H1 (cell line): ENCODE results near the gene FMNL1. TPM values are rescaled to one million over a fixed set of nuclear protein-coding genes. Genes with fewer than 3 reads are reported as not detected.

Experiments
- CTCF ChIA-PET: fragments of 300-600 bp; sonication (Branson Sonifier 250); formaldehyde crosslinking; loops from one replicate; lab custom pipeline; 2021; ENCODE audit not compliant: partially characterized antibody; lab: Charles Lee
- POLR2A ChIA-PET: fragments of 300-600 bp; sonication (Branson Sonifier 250); formaldehyde crosslinking; loops from one replicate; lab custom pipeline; 2021; ENCODE audit warnings: inconsistent platforms; ENCODE audit not compliant: partially characterized antibody; lab: Charles Lee
- DNase-seq, 2 experiments: peaks; one replicate each; pipeline versions ENCODE4 v3.0.0 to v3.0.0-alpha.2; 2010 to 2022; ENCODE audit warnings: low spot score in 2 of 2, low read depth in 1 of 2, mixed read lengths in 1 of 2
- FAIRE-seq: peaks from 2 replicates; lab custom pipeline; 2011; peaks lifted over from hg19 to GRCh38; lab: Jason Lieb, UNC
- H2AFZ ChIP-seq: 2 replicates; pipeline ENCODE4 v1.8.1; 2012; ENCODE audit warnings: low read length, inconsistent platforms
- H2AK5ac ChIP-seq: 2 replicates; pipeline ENCODE4 v1.6.1; 2013; ENCODE audit warnings: low read depth, low read length
- H2BK120ac ChIP-seq: replicated peaks from 2 replicates; pipeline ENCODE3; 2013; ENCODE audit warnings: low read depth, low read length, inconsistent platforms
- H2BK12ac ChIP-seq: 2 replicates; pipeline ENCODE4 v1.6.1; 2013; ENCODE audit warnings: low read depth, low read length
- H2BK15ac ChIP-seq: 2 replicates; pipeline ENCODE4 v1.6.1; 2013; ENCODE audit warnings: low read length
- H2BK20ac ChIP-seq: 2 replicates; pipeline ENCODE4 v1.6.1; 2013; ENCODE audit warnings: low read length
- H2BK5ac ChIP-seq: 2 replicates; pipeline ENCODE4 v1.6.1; 2013; ENCODE audit warnings: low read depth, low read length
- H3K14ac ChIP-seq: 2 replicates; pipeline ENCODE4 v1.6.1; 2013; ENCODE audit warnings: inconsistent platforms; ENCODE audit not compliant: insufficient read length
- H3K18ac ChIP-seq: 2 replicates; pipeline ENCODE4 v1.6.1; 2013; ENCODE audit warnings: low read length; ENCODE audit errors: extremely low read depth
- H3K23ac ChIP-seq: 2 replicates; pipeline ENCODE4 v1.6.1; 2013; ENCODE audit warnings: inconsistent platforms; ENCODE audit not compliant: insufficient read length
- H3K23me2 ChIP-seq: 2 replicates; pipeline ENCODE4 v1.6.1; 2013; ENCODE audit warnings: low read depth, low read length
- H3K27ac ChIP-seq: 2 replicates; pipeline ENCODE4 v1.6.1; 2011; ENCODE audit warnings: low read depth, low read length, inconsistent platforms
- H3K27me3 ChIP-seq, 4 experiments: replicated peaks in 1 of 4; 1 replicate in 1 of 4; 2 replicates in 3 of 4; pipeline versions ENCODE4 v1.6.1 to v1.8.1; 2011 to 2013; ENCODE audit warnings: low read length in 3 of 4, mild to moderate bottlenecking in 3 of 4, inconsistent platforms in 2 of 4, mixed read lengths in 2 of 4, moderate library complexity in 1 of 4; ENCODE audit not compliant: control insufficient read depth in 3 of 4, insufficient read depth in 3 of 4; ENCODE audit errors: extremely low read depth in 1 of 4
- H3K36me3 ChIP-seq, 4 experiments: 2 replicates each; pipeline versions ENCODE4 v1.6.1 to v1.8.1; 2011 to 2013; ENCODE audit warnings: mild to moderate bottlenecking in 4 of 4, low read length in 3 of 4, moderate library complexity in 2 of 4, control low read depth in 1 of 4, inconsistent platforms in 1 of 4; ENCODE audit not compliant: insufficient read depth in 4 of 4, control insufficient read depth in 2 of 4
- H3K4ac ChIP-seq: replicated peaks from 2 replicates; pipeline ENCODE3; 2013; ENCODE audit warnings: low read length, low read depth, mixed read lengths, inconsistent platforms; ENCODE audit not compliant: insufficient read length
- H3K4me1 ChIP-seq, 4 experiments: replicated peaks in 1 of 4; 1 replicate in 1 of 4; 2 replicates in 3 of 4; pipeline versions ENCODE4 v1.6.1 to v1.8.1; 2011 to 2013; ENCODE audit warnings: low read length in 3 of 4, inconsistent platforms in 2 of 4, mixed read lengths in 1 of 4; ENCODE audit not compliant: insufficient read depth in 4 of 4, control insufficient read depth in 3 of 4
- H3K4me2 ChIP-seq, 2 experiments: 2 replicates each; pipeline versions ENCODE4 v1.6.1 to v1.8.1; 2011 to 2013; ENCODE audit warnings: low read depth in 2 of 2, low read length in 2 of 2, control low read depth in 1 of 2, inconsistent platforms in 1 of 2, mild to moderate bottlenecking in 1 of 2; ENCODE audit not compliant: insufficient read depth in 1 of 2
- H3K4me3 ChIP-seq, 4 experiments: fragments of 200-600, 300-600 bp in 1 of 4; sonication (generic), shearing (Covaris generic), sonication (Bioruptor Twin) in 1 of 4; 2 replicates each; pipeline versions ENCODE4 v1.5.1 to v1.8.1; 2011 to 2016; ENCODE audit warnings: low read length in 4 of 4, low read depth in 3 of 4, control low read depth in 2 of 4, inconsistent platforms in 2 of 4, mild to moderate bottlenecking in 2 of 4, mixed read lengths in 1 of 4, moderate library complexity in 1 of 4; ENCODE audit not compliant: insufficient read depth in 2 of 4; ENCODE audit errors: extremely low read depth in 1 of 4
- H3K56ac ChIP-seq: replicated peaks from 2 replicates; pipeline ENCODE3; 2013; ENCODE audit warnings: low read depth, mild to moderate bottlenecking, mixed read lengths, low read length, inconsistent platforms; ENCODE audit not compliant: insufficient read length
- H3K79me1 ChIP-seq: 2 replicates; pipeline ENCODE4 v1.6.1; 2013; ENCODE audit warnings: low read depth, low read length, control low read depth
- H3K79me2 ChIP-seq, 2 experiments: 2 replicates each; pipeline versions ENCODE4 v1.6.1 to v1.8.1; 2012 to 2013; ENCODE audit warnings: low read length in 2 of 2, mild to moderate bottlenecking in 2 of 2, inconsistent platforms in 1 of 2; ENCODE audit not compliant: insufficient read depth in 2 of 2, control insufficient read depth in 1 of 2
- H3K9ac ChIP-seq, 4 experiments: replicated peaks in 1 of 4; 1 replicate in 1 of 4; 2 replicates in 3 of 4; pipeline versions ENCODE4 v1.6.1 to v1.8.1; 2011 to 2013; ENCODE audit warnings: low read depth in 3 of 4, low read length in 3 of 4, control low read depth in 2 of 4, mild to moderate bottlenecking in 2 of 4, moderate library complexity in 2 of 4, inconsistent platforms in 1 of 4; ENCODE audit errors: extremely low read depth in 1 of 4
- H3K9me3 ChIP-seq, 2 experiments: 2 replicates each; pipeline versions ENCODE4 v1.6.1 to v1.8.1; 2012 to 2013; ENCODE audit warnings: mild to moderate bottlenecking in 2 of 2, moderate library complexity in 2 of 2, control low read depth in 1 of 2, inconsistent platforms in 1 of 2, low read depth in 1 of 2, low read length in 1 of 2, mixed read lengths in 1 of 2; ENCODE audit not compliant: insufficient read depth in 2 of 2
- H4K20me1 ChIP-seq, 2 experiments: replicated peaks in 1 of 2; 2 replicates each; pipeline versions ENCODE3 to v1.8.1; 2011 to 2013; ENCODE audit warnings: inconsistent platforms in 2 of 2, low read length in 2 of 2, mild to moderate bottlenecking in 1 of 2; ENCODE audit not compliant: insufficient read depth in 2 of 2, control insufficient read depth in 1 of 2
- H4K5ac ChIP-seq: 2 replicates; pipeline ENCODE4 v1.6.1; 2013; ENCODE audit warnings: low read length, low read depth, mixed read lengths, inconsistent platforms; ENCODE audit not compliant: insufficient read length
- H4K8ac ChIP-seq: 2 replicates; pipeline ENCODE4 v1.8.0; 2013; ENCODE audit warnings: mild to moderate bottlenecking, moderate library complexity, low read length, inconsistent platforms; ENCODE audit not compliant: insufficient read depth; ENCODE audit errors: extremely low read depth
- H4K91ac ChIP-seq: replicated peaks from 2 replicates; pipeline ENCODE3; 2013; ENCODE audit warnings: low read length, mixed read lengths, inconsistent platforms; ENCODE audit not compliant: insufficient read length
- CBX5 ChIP-seq: fragments of 300-800, 300-1000 bp; sonication (generic); IDR thresholded peaks from 2 replicates; pipeline ENCODE4 v1.7.1; 2016; ENCODE audit warnings: antibody characterized with exemption, low read length, low read depth
- JUN ChIP-seq: IDR thresholded peaks from 2 replicates; pipeline ENCODE4 v1.6.1; 2011; ENCODE audit warnings: low read depth, mild to moderate bottlenecking, improper control_type of control experiment, low read length
- POLR2A ChIP-seq, 2 experiments: IDR thresholded peaks; 1 replicate in 1 of 2; 2 replicates in 1 of 2; pipeline ENCODE4 v1.6.1; 2011; ENCODE audit warnings: low read depth in 2 of 2, low read length in 2 of 2, mild to moderate bottlenecking in 2 of 2; ENCODE audit errors: control extremely low read depth in 1 of 2
- RBBP5 ChIP-seq: IDR thresholded peaks from 2 replicates; pipeline ENCODE4 v1.7.1; 2012; ENCODE audit warnings: low read depth, mild to moderate bottlenecking, inconsistent platforms, low read length, moderate library complexity, borderline replicate concordance
- SIN3A ChIP-seq, 2 experiments: IDR thresholded peaks in 1 of 2; conservative IDR thresholded peaks in 1 of 2; 2 replicates each; pipeline ENCODE4 v1.6.1; 2011 to 2012; ENCODE audit warnings: low read length in 2 of 2, improper control_type of control experiment in 1 of 2, low read depth in 1 of 2, mild to moderate bottlenecking in 1 of 2
- SP4 ChIP-seq: IDR thresholded peaks from 2 replicates; pipeline ENCODE4 v1.6.1; 2012; ENCODE audit warnings: low read length, inconsistent platforms
- WGBS, 2 experiments: shearing (Covaris generic) in 1 of 2; methylation state at CpG; one replicate each; pipeline versions ENCODE4 v1.1.6 to v1.1.7; 2013 to 2015; ENCODE audit warnings: low lambda C conversion rate in 2 of 2, mixed read lengths in 2 of 2, inconsistent platforms in 1 of 2, low coverage in 1 of 2, missing lambda C conversion rate in 1 of 2; ENCODE audit not compliant: insufficient replicate concordance in 2 of 2, insufficient coverage in 1 of 2, insufficient read length in 1 of 2; ENCODE audit errors: extremely low coverage in 1 of 2, missing lambda C conversion rate in 1 of 2; 5-methylcytosine and 5-hydroxymethylcytosine counted together
- polyA plus RNA-seq, 7 experiments: library from polyadenylated mRNA; depleted of rRNA in 3 of 7; stranded (reverse) in 5 of 7; unstranded in 2 of 7; fragments of >200 nt in 5 of 7; fragments of 200-250 nt in 2 of 7; gene quantifications; 1 replicate in 5 of 7; 2 replicates in 1 of 7; 4 replicates in 1 of 7; pipeline versions ENCODE4 v1.2.1 to v1.2.3, GENCODE V29; 2011 to 2013; ENCODE audit warnings: missing spikeins in 2 of 7, mixed read lengths in 2 of 7
- total RNA-seq: library from RNA; stranded (reverse); fragmentation: NEBNext Ultra II Directional; extraction: Animal tissue kit (Norgen Biotek cat#: 25700); gene quantifications from 2 replicates; pipeline ENCODE4 v1.2.1, GENCODE V29; 2021

The FMNL1 gene
- total and polyA plus RNA-seq, 2 of the 8 experiments (the other 6 are each of a cell fraction or from before 2014, with no cell fraction given) = 2.5 to 8.6 TPM

- no peaks in the 10 kb centered on the region for H4K20me1 ChIP-seq
- CTCF ChIA-PET = interaction anchor here (0.9 to 29.1 kb wide), 17 partner anchors 9 to 147 kb away, joined by 3 to 579 read pairs (median 5); partner anchors contain the start of genes ACBD4, HEXIM1 and MAP3K14
- no peaks in the 10 kb centered on the region for H3K9me3 ChIP-seq
- no peak overlapping the region for H2AFZ ChIP-seq
- H2BK5ac ChIP-seq = peak overlapping the region; percentile 49; the same call in 1 of the 2 replicates
- H4K5ac ChIP-seq = no peak overlapping the region
- H3K4me3 ChIP-seq = no peak overlapping the region
- peak overlapping the region; percentile 40; the same call in 1 of the 2 replicates for H2AK5ac ChIP-seq
- TF ChIP-seq RBBP5 = no peak
- no peak for TF ChIP-seq POLR2A (IDR thresholded peaks at IDR 0.05; ENCODE audit: control extremely low read depth in 1 of 2, low read depth in 2 of 2, low read length in 2 of 2)
- no peak for TF ChIP-seq SP4
- TF ChIP-seq JUN = no peak
- TF ChIP-seq SIN3A (conservative IDR thresholded peaks at IDR 0.05 in 1 of 2, IDR thresholded peaks at IDR 0.05 in 1 of 2; ENCODE audit: low read depth in 1 of 2, low read length in 2 of 2) = no peak
- no peak for TF ChIP-seq CBX5
- FAIRE-seq = no peak
- H4K8ac ChIP-seq = no peak overlapping the region; the same call in 1 of the 2 replicates
- no peak overlapping the region for H4K91ac ChIP-seq
- no peaks in the 10 kb centered on the region for H3K79me1 ChIP-seq
- no peaks in the 10 kb centered on the region for H3K4me1 ChIP-seq
- no peak overlapping the region for H3K18ac ChIP-seq
- H3K79me2 ChIP-seq = no peaks in the 10 kb centered on the region
- POLR2A ChIA-PET = interaction anchor here (0.8 to 1.7 kb wide), 2 partner anchors 81 to 134 kb away, joined by 3 to 4 read pairs; partner anchors contain the start of gene HEXIM1
- no peak overlapping the region for H3K4me2 ChIP-seq
- no peak overlapping the region for H3K14ac ChIP-seq
- no peak for DNase-seq
- no peak overlapping the region for H3K56ac ChIP-seq
- H2BK120ac ChIP-seq = no peak overlapping the region
- H2BK20ac ChIP-seq = no peak overlapping the region
- H2BK12ac ChIP-seq = no peak overlapping the region
- H3K23ac ChIP-seq = no peak overlapping the region
- H2BK15ac ChIP-seq = no peak overlapping the region
- no peaks in the 10 kb centered on the region for H3K23me2 ChIP-seq
- H3K9ac ChIP-seq = no peak overlapping the region
- 89% methylated on average over 20 of the region's 21 CpGs; no CpG with 5 or more reads in 1 of the 2 experiments for WGBS, 2 experiments
- H3K27ac ChIP-seq = no peak overlapping the region
- no peak overlapping the region for H3K4ac ChIP-seq
- peaks cover 0 to 14% (median 8%) of the 10 kb centered on the region in 4 experiments; a peak in 3 of 8 replicates for H3K36me3 ChIP-seq
- no peaks in the 10 kb centered on the region for H3K27me3 ChIP-seq
Measured at GRCh38 chr17:45282683-45283644, 61.3 kb downstream of the FMNL1 start.
